Fibroblast of pulmonary artery (primary cell): ENCODE measurements around the gene ARID3C.

Source experiments
- DNase-seq: peaks from one replicate; pipeline ENCODE4 v3.0.0-alpha.2; 2010; ENCODE audit warnings: low read depth
- H3K4me3 ChIP-seq: replicated peaks from 2 replicates; pipeline ENCODE4 v1.5.1; 2011; ENCODE audit warnings: low read depth, mild to moderate bottlenecking, control low read depth, low read length, moderate library complexity
- CTCF ChIP-seq: IDR thresholded peaks from 2 replicates; pipeline ENCODE4 v1.5.1; 2011; ENCODE audit warnings: mild to moderate bottlenecking, control low read depth, low read length, inconsistent platforms; ENCODE audit errors: missing control alignments

Gene ARID3C

DNA sequence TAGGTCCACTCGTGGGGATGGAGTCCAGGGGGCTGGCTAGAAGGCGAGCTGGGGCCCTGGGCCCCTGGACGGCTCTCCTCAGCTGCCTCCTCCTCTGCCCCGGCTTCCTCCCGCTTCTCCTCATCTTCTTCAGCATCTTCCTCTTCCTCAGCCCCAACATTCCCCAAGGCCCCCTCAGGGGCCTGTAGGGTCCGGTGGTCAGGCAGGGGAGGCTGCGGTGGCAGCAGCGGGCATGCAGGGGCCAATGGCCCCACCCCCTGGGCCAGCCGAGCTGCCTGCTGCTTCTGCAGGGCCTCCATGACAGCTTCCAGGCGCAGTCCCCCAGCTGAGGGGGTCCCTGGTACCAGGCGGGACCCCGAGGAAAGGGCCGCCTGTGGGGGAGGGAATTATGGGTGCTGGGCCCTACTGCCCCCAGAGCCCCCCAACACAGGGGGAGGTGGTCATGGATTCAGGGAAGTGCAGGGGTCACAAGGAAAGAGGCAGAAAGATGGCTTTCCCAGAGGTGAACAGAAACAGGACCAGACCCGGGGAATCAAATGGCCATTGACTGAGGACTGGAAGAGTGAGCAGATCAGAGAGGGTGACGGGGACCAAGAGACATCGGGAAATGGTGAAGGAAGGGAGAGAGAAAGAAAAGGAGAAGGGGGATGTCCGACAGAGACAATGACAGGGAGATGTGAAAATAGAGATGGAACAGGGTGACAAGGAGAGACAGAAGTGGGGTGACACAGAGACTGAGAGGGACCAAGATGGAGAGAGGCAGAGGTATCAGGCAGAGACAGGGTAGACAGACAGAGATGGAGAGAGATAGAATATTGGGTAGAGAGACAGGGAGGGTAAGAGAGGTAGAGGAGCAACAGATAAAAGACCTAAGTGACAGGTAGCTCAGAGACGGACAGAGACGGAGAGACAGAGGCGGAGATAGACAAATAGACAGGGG, 880 bp downstream of the ARID3C start:
- H3K4me3 ChIP-seq, result no peak overlapping the region
- no peak for DNase-seq
- TF ChIP-seq CTCF, result no peak

DNA sequence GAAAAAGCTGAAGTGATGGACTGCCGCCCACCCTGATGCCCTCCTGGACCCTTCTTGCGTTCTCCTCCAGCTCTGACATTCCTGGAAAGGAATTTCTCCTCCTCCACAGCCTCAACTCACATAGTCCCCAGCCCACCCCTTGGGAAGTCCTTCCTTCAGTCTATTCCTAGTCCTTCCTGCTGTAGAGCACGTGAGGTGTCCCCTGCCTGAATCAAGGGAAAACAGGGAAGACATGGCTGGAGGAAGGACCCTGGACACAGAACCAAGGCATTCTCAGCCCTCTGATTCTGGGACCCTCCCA, 3.7 kb downstream of the ARID3C start:
- DNase-seq, result no peak
- H3K4me3 ChIP-seq, result no peak overlapping the region
- TF ChIP-seq CTCF, result no peak

DNA sequence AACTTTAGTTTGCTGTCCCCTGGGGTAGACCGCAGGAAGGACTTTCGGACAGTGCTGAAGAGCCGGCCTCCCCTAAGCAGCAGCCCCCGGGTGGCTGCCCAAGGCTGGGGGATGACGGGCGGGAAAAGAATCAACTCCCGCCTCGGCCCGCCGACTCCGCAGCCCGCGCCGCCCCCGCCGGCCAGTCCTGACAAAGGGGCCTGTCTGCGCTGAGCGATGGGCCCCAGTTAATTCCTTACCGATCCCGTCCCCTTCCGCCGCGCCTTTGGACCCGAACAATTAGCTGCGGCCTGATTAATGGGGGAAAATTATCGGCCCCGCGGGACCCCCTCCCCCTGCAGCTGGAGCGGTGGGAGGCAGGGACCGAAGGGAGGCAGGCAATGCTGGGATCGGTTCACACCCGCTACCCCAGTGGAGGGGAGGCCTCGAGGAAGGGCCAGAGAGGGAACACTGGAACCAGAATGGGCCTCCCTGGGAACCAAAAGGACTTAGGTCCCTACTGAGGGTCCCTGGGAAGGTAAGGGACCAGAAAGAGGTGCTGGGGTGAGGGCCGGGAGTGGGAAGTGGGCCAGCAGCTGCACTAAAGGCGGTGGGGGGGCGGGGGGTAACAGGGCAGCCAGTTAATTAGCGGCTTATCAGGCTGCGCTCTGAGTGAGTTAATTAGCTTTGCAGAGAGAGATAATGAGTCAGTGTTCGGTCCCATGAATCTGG, 4.2 kb downstream of the ARID3C start:
- H3K4me3 ChIP-seq, result no peak overlapping the region
- TF ChIP-seq CTCF, result no peak
- no peak for DNase-seq

DNA sequence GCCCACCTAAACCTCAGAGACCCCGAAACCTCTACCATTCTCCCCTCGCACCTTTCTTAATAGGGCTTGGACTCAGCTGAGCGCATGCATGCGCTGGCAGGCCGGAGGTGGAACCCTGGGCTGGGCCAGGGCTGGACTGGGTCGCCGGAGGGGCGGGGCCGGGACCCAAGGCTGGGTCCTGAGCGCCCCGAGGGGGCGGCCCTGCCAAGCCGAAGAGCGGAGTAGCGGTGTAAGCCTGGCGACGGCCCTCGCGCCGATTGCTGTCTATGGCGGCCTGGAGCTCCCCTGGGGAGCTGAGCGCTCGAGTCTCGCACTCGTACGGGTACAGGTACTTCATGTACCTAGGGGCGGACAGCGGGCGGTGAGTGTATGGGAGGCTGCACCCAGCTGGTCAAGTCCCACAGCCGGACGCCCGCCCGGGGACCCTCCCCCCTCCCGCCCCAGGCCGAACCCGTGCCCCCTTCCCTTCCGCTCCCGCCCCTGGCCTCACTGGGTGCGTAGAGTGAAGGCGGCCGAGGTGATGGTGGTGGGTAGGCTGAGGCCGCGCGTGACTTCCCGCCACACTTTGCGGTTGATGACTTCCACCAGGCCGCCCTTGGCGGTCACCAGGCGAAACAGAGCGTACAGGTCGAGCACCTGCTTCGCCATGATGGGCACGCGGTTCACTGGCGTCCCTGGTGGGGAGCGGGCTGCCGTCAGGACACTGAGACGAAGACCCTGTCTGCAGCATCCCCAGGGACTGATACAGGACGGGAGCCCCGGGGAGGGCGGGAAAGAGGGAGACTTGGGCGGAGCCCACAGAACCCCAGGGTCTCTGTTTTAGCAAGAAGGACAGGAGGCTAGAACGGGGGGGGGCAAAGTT, 5.3 kb downstream of the ARID3C start:
- DNase-seq, result no peak
- TF ChIP-seq CTCF, result no peak
- H3K4me3 ChIP-seq, result no peak overlapping the region

DNA sequence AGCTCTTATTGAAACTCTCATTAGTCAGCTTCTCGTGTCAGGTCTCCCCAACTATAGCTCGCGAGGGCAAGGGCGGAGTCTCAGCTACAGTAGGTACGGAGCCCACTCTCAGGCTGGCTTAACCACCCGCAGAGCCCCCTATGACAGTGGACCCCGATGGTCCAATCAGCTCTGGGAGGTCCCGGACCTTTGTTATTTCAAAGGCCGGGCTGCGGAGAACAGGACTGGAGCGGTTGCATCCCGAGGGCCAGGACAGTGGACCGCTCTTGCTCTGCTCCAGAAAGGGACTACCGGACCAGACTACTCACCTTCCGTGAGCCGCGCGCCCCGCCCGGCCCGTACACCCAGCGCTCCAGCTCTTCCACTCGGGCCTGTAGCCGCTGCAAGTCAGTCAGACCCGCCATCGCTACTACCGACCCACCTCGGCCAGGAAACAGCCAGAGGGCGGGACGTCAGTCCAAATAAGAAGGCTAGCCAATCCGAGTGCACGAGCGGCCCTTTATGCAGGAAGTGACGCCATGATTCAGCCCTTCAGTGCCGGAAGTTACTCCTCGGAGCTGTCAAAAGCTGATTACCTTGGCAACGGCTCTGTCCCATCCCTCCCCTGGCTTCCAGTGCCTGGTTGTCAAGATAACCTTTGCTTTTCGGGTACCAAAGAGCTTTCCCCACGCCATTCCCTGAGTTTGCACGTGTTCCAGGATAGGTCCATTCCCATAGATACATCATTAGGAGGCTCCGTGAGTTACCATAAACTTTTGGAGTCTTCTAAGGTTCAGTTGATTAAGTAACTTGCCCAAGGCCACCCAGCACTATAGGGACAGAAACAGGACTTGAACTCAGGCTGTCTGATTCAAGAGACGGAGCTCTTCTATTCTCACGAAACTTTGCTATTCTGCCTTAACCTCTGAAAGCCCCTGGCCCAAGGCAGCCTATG, 8.5 kb downstream of the ARID3C start, which contains the start of gene DCTN3:
Gene DCTN3 (minus strand): TSS at position 435 of the 934 bp plus-strand sequence. CDS start 31 bp downstream, at position 404.
- DNase-seq, result peak; percentile 97
- H3K4me3 ChIP-seq, result peak within 1 kb of the TSS; percentile 96
- no peak for TF ChIP-seq CTCF

DNA sequence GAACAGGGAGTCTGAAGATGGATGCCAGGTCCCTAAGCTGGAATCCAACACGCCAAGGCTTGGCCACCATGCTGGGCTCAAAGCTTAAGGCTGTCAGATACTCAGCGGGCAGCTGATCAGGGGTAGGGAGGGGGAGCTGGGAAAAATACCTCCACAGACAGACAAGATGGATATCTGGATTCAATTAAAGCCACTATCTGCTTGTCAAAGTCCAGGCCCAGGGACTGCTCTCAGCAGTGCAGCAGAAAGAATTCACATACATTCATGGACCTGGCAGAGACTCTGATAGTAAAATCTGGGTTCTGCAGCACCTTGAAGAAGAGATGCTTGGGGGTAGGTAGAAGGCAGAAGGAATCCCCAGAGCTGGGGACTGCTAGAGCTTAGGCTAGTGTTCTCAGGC, 13.7 kb downstream of the ARID3C start:
- no peak for DNase-seq

More for the DNA sequence above, 13.7 kb downstream of the ARID3C start:
- H3K4me3 ChIP-seq, result no peak overlapping the region
- no peak for TF ChIP-seq CTCF
